ENCODE data around the gene SEMA4F.

The SEMA4F gene

GRCh38 chr2:74707837-74708236, 53.8 kb downstream of the SEMA4F start:
- no peak for DNase-seq (ENCODE audit: low read depth)

- DNase-seq (ENCODE audit: low read depth): no peak
Measured at GRCh38 chr2:74708296-74708695, 54.2 kb downstream of the SEMA4F start.

GRCh38 chr2:74708883-74709282, 54.8 kb downstream of the SEMA4F start:
- no peak for DNase-seq (ENCODE audit: low read depth)

DNA sequence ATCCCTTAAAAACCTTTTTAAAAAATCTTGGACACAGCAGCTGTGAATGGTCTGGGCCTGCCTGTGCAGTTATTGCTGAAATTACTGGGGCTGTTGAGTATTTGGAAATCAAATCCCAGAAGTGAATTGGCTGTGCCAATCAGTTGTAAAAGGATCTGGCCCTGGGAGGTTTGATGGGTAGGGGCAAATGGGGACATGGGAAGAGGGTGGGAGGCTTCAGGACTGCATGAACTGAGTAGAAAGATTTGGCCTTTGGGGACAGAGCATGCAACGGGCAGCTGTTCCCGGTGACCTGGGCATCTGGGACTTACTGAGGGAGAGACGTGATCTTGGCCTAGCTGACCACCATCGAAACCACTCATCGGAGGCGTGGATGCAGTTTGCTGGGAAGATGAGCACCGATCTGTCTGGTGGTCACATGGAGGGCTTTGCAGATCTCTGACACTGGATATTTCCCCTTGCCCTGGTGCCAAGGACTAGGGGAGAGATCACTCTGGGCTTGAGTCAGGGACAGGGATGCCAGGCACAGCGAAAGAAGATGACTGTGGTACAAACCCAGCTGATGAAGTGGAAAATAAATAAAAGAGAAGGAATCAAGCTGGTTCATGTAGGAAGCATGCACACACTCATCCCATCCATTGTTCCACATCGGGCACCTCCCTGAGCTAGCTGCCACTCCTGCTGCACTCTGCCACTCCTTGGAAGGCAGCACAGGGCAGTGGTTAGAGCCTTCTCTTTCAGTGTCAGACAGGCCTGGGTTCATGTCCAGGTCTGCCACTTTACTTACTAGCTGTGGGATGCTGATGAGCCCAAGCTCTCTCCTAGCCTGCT, 58.4 kb downstream of the SEMA4F start:
- DNase-seq (ENCODE audit: low read depth): no peak

GRCh38 chr2:74714691-74715080, 60.6 kb downstream of the SEMA4F start:
- DNase-seq (ENCODE audit: low read depth): no peak

GRCh38 chr2:74715081-74715791, 61.2 kb downstream of the SEMA4F start:
- peak; percentile 78 for DNase-seq (ENCODE audit: low read depth)

DNA sequence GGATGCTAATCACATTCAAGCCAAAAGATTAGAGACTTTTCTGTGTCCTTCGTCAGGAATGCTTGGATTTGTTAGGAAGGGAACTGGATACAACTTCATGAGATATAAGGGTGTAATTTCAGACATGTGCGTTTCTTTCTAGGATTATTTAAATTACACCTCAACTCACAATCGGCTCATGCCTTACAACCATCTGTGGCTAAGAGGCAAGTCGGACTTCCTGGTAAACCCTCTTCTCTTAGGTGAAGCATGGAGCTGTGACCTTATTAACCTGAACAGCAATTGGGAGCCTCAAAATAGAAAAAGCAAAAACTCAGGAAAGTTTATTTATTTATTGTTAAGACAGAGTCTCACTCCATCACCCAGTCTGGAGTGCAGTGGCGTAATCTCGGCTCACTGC, 61.8 kb downstream of the SEMA4F start:
- no peak for DNase-seq (ENCODE audit: low read depth)

DNA sequence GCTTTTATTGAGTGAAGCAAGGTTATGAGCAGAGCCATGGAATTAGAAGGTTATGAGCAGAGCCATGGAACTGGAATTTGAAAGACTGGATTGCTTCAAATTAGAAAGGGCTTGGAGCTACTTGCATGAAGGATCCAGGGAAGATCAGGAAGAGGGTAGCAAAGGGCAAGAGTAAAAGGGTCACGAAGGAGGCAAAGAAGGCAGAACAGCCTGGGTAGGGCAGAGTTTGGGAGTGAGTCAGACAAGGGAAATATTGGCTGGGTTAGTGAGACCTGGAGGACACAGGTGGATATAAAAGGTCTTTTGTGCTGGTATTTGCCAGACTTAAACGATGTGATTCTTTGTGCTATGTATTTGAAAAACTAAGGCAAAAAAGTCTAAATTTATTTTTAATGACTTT, 65.0 kb downstream of the SEMA4F start:
- DNase-seq (ENCODE audit: low read depth): no peak

GRCh38 chr2:74721316-74721715, 67.3 kb downstream of the SEMA4F start:
- DNase-seq (ENCODE audit: low read depth): no peak

DNA sequence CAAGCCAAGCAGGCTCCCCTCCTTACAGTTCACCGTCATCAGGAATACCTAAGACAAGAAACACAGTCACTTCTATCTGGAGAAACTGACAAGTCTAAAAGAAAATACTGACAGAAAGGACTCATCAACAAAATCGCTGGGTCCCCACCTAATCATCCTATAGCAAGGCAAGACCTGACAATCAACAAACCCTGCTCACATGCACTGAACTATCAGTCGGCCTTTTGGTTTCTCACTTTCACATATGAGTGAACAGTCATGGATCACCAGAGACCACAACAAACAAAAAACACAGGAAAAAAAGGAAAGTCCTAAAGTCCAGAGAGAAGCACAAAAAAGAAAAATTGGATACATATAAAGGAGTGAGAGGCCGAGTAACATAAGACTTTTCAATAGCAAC, 70.4 kb downstream of the SEMA4F start:
- DNase-seq (ENCODE audit: low read depth): no peak

- no peak for DNase-seq (ENCODE audit: low read depth)
Measured at GRCh38 chr2:74725287-74725686, 71.2 kb downstream of the SEMA4F start.

- DNase-seq (ENCODE audit: low read depth): no peak
Measured at GRCh38 chr2:74728842-74729241, 74.8 kb downstream of the SEMA4F start.

DNA sequence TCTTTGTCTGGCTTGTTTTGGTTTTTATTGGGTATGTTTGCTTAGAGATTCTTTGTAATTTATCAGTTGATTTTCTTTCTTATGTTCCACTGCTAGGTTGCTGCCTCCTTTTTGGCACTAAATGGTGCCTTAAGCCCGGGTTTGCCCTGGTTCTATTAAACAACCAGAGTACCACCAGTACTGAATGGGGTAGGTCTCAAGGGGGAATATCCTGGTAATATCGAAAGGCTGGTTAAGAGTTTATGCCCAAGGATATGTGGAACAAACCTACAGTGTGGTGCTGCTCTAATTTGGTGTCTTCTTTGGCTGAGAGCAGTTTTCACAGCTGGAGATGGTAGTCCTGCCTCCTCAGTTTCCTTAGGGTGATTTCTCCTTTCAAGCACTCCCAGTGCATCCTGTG, 76.5 kb downstream of the SEMA4F start:
- no peak for DNase-seq (ENCODE audit: low read depth)
